Activated T-cell treated with anti-CD3 and anti-CD28 coated beads, Interleukin-2, amount 50 U/mL, for 72 hours (primary cell): ENCODE measurements around the gene VEGFB. TPM values are rescaled to one million over a fixed set of nuclear protein-coding genes. Genes with fewer than 3 reads are reported as not detected.

Experiments
- ATAC-seq, 2 donors: fragments of 150-1000 bp; cut with Tn5 transposase; replicated peaks in 1 of 2; 2 replicates each; pipeline ENCODE4 v1.10.0; 2021; ENCODE audit warnings: moderate library complexity in 2 of 2, mild to moderate bottlenecking in 1 of 2
- DNase-seq, 2 donors: peaks; one replicate each; pipeline ENCODE4 v3.0.0; 2021 to 2022; ENCODE audit warnings: mixed read lengths in 1 of 2
- H3K27ac Mint-ChIP-seq: one replicate; pipeline ENCODE4 v1.8.0; 2022; ENCODE audit warnings: mild to moderate bottlenecking, moderate library complexity, mixed read lengths
- H3K27me3 Mint-ChIP-seq: one replicate; pipeline ENCODE4 v1.8.0; 2022; ENCODE audit warnings: low read depth, mixed read lengths
- H3K36me3 Mint-ChIP-seq, 2 donors: one replicate each; pipeline ENCODE4 v1.8.0; 2022; ENCODE audit warnings: mixed read lengths in 2 of 2, mild to moderate bottlenecking in 1 of 2; ENCODE audit not compliant: insufficient read depth in 2 of 2
- H3K4me1 Mint-ChIP-seq: one replicate; pipeline ENCODE4 v1.8.0; 2022; ENCODE audit warnings: low read depth, mixed read lengths
- H3K4me3 Mint-ChIP-seq, 2 donors: one replicate each; pipeline ENCODE4 v1.8.0; 2022; ENCODE audit warnings: mild to moderate bottlenecking in 2 of 2, mixed read lengths in 2 of 2, moderate library complexity in 2 of 2
- H3K9me3 Mint-ChIP-seq, 2 donors: one replicate each; pipeline ENCODE4 v1.8.0; 2022; ENCODE audit warnings: mixed read lengths in 2 of 2
- total RNA-seq, 2 donors: library from RNA; stranded (reverse); gene quantifications; one replicate each; pipeline ENCODE4 v1.2.3, GENCODE V29; 2022

VEGFB gene
- total RNA-seq, 2 donors from 2014 or later = 65.4 to 67.3 TPM

GRCh38 chr11:64220271-64220670 lies 14.1 kb upstream of the VEGFB start:
- Mint-ChIP-seq H3K4me3 (no peak overlapping the region), H3K27me3 (no peaks in the 10 kb centered on the region), H3K36me3 (peaks cover 5 to 14% of the 10 kb centered on the region in 2 donors), H3K9me3 (no peaks in the 10 kb centered on the region), H3K27ac (no peak overlapping the region), H3K4me1 (peaks cover 7% of the 10 kb centered on the region)
- DNase-seq (no peak), ATAC-seq (no peak)

- DNase-seq (no peak), ATAC-seq (no peak)
- no peaks in the 10 kb centered on the region for H3K9me3 Mint-ChIP-seq
- H3K4me1 Mint-ChIP-seq = peaks cover 7% of the 10 kb centered on the region
- no peaks in the 10 kb centered on the region for H3K27me3 Mint-ChIP-seq
- no peak overlapping the region for H3K4me3 Mint-ChIP-seq
- peaks cover 5 to 14% of the 10 kb centered on the region in 2 donors for H3K36me3 Mint-ChIP-seq
- H3K27ac Mint-ChIP-seq = no peak overlapping the region
Observed at GRCh38 chr11:64220798-64221197, 13.6 kb upstream of the VEGFB start.

- DNase-seq = no peak
- peaks cover 3 to 10% of the 10 kb centered on the region in 2 donors for H3K36me3 Mint-ChIP-seq
- H3K27ac Mint-ChIP-seq = no peak overlapping the region
- no peak overlapping the region for H3K4me3 Mint-ChIP-seq
- no peak for ATAC-seq
- H3K27me3 Mint-ChIP-seq = no peaks in the 10 kb centered on the region
- H3K9me3 Mint-ChIP-seq = no peaks in the 10 kb centered on the region
- H3K4me1 Mint-ChIP-seq = peaks cover 16% of the 10 kb centered on the region
Observed at GRCh38 chr11:64222651-64223000, 11.8 kb upstream of the VEGFB start.

- H3K4me3 Mint-ChIP-seq = no peak overlapping the region
- H3K27me3 Mint-ChIP-seq = no peaks in the 10 kb centered on the region
- DNase-seq = no peak
- H3K27ac Mint-ChIP-seq = no peak overlapping the region
- ATAC-seq = no peak
- peaks cover 21% of the 10 kb centered on the region for H3K4me1 Mint-ChIP-seq
- H3K9me3 Mint-ChIP-seq = no peaks in the 10 kb centered on the region
- peaks cover 3 to 10% of the 10 kb centered on the region in 2 donors for H3K36me3 Mint-ChIP-seq
Observed at GRCh38 chr11:64223001-64223651, 11.3 kb upstream of the VEGFB start.

GRCh38 chr11:64224151-64224890 lies 10.1 kb upstream of the VEGFB start:
- H3K4me3 Mint-ChIP-seq = peak overlapping the region; percentile 89 to 92
- ATAC-seq (no peak), DNase-seq (no peak)
- H3K36me3 Mint-ChIP-seq = peaks cover 0 to 1% of the 10 kb centered on the region in 2 donors
- H3K27me3 Mint-ChIP-seq = no peaks in the 10 kb centered on the region
- H3K4me1 Mint-ChIP-seq = peaks cover 32% of the 10 kb centered on the region
- H3K9me3 Mint-ChIP-seq = no peaks in the 10 kb centered on the region
- no peak overlapping the region for H3K27ac Mint-ChIP-seq

- H3K4me1 Mint-ChIP-seq = peaks cover 39% of the 10 kb centered on the region
- H3K9me3 Mint-ChIP-seq = no peaks in the 10 kb centered on the region
- peak overlapping the region; percentile 89 to 92 for H3K4me3 Mint-ChIP-seq
- H3K36me3 Mint-ChIP-seq = peaks cover 0 to 1% of the 10 kb centered on the region in 2 donors
- DNase-seq (no peak), ATAC-seq (no peak)
- H3K27ac Mint-ChIP-seq = peak overlapping the region; percentile 34
- no peaks in the 10 kb centered on the region for H3K27me3 Mint-ChIP-seq
Observed at GRCh38 chr11:64224891-64225607, 9.3 kb upstream of the VEGFB start.

- Mint-ChIP-seq H3K9me3 (no peaks in the 10 kb centered on the region), H3K36me3 (peaks cover 0 to 1% of the 10 kb centered on the region in 2 donors), H3K27me3 (no peaks in the 10 kb centered on the region), H3K4me3 (peak within 1 kb of the TSS; percentile 89 to 92), H3K27ac (peak within 1 kb of the TSS; percentile 84), H3K4me1 (peaks cover 40% of the 10 kb centered on the region)
- ATAC-seq (peak; percentile 69 to 76), DNase-seq (peak; percentile 94 to 98)
Observed at GRCh38 chr11:64225608-64226506, 8.5 kb upstream of the VEGFB start, which contains the start of the genes NUDT22 and TRPT1. NUDT22 (plus strand) TSS chr11:64226274; CDS start chr11:64226653, 379 bp downstream. TRPT1 (minus strand) TSS chr11:64226186; CDS start chr11:64225860, 326 bp downstream.

- H3K9me3 Mint-ChIP-seq = no peaks in the 10 kb centered on the region
- H3K4me1 Mint-ChIP-seq = peaks cover 40% of the 10 kb centered on the region
- peak overlapping the region; percentile 89 to 92 for H3K4me3 Mint-ChIP-seq
- H3K27me3 Mint-ChIP-seq = no peaks in the 10 kb centered on the region
- DNase-seq = peak; percentile 73 to 74
- H3K27ac Mint-ChIP-seq = peak overlapping the region; percentile 84
- no peaks in the 10 kb centered on the region for H3K36me3 Mint-ChIP-seq
- ATAC-seq = peak; percentile 49 to 55
Observed at GRCh38 chr11:64226507-64227051, 7.8 kb upstream of the VEGFB start.

GRCh38 chr11:64227405-64227956 lies 6.9 kb upstream of the VEGFB start:
- H3K27ac Mint-ChIP-seq = peak overlapping the region; percentile 90
- ATAC-seq (no peak), DNase-seq (no peak)
- peak overlapping the region; percentile 89 to 92 for H3K4me3 Mint-ChIP-seq
- no peaks in the 10 kb centered on the region for H3K9me3 Mint-ChIP-seq
- H3K36me3 Mint-ChIP-seq = no peaks in the 10 kb centered on the region
- H3K27me3 Mint-ChIP-seq = no peaks in the 10 kb centered on the region
- peaks cover 47% of the 10 kb centered on the region for H3K4me1 Mint-ChIP-seq

GRCh38 chr11:64229090-64229743 lies 5.2 kb upstream of the VEGFB start:
- H3K4me1 Mint-ChIP-seq = peaks cover 59% of the 10 kb centered on the region
- H3K36me3 Mint-ChIP-seq = no peaks in the 10 kb centered on the region

GRCh38 chr11:64229744-64230170 lies 4.6 kb upstream of the VEGFB start:
- peaks cover 59% of the 10 kb centered on the region for H3K4me1 Mint-ChIP-seq
- H3K27me3 Mint-ChIP-seq = no peaks in the 10 kb centered on the region

More at GRCh38 chr11:64229090-64229743, 5.2 kb upstream of the VEGFB start:
- Mint-ChIP-seq H3K27me3 (no peaks in the 10 kb centered on the region), H3K4me3 (peak overlapping the region; percentile 94 to 97), H3K27ac (peak overlapping the region; percentile 81), H3K9me3 (no peaks in the 10 kb centered on the region)
- no peak for DNase-seq
- ATAC-seq = no peak

More at GRCh38 chr11:64229744-64230170, 4.6 kb upstream of the VEGFB start:
- Mint-ChIP-seq H3K27ac (peak overlapping the region; percentile 87), H3K9me3 (no peaks in the 10 kb centered on the region), H3K36me3 (no peaks in the 10 kb centered on the region), H3K4me3 (peak overlapping the region; percentile 94 to 97)
- DNase-seq (no peak), ATAC-seq (no peak)
